Mesodermal cell (in vitro differentiated cells): ENCODE results near the gene KRTAP10-4.

ENCODE experiments used
- H3K27ac ChIP-seq: 2 replicates; pipeline ENCODE4 v1.7.0; 2013; ENCODE audit warnings: mild to moderate bottlenecking, low read depth, low read length, moderate library complexity; ENCODE audit not compliant: severe bottlenecking
- H3K36me3 ChIP-seq: 2 replicates; pipeline ENCODE4 v1.7.1; 2013; ENCODE audit warnings: mild to moderate bottlenecking, low read length, moderate library complexity; ENCODE audit not compliant: control insufficient read depth, insufficient read depth
- H3K4me1 ChIP-seq: one replicate; pipeline ENCODE4 v1.7.1; 2013; ENCODE audit warnings: mild to moderate bottlenecking, low read length; ENCODE audit not compliant: insufficient read depth, control insufficient read depth, poor library complexity, severe bottlenecking
- H3K4me3 ChIP-seq: 2 replicates; pipeline ENCODE4 v1.7.0; 2013; ENCODE audit warnings: low read length, control low read depth, mild to moderate bottlenecking; ENCODE audit not compliant: insufficient read depth, poor library complexity, severe bottlenecking; ENCODE audit errors: extremely low read depth
- H3K9me3 ChIP-seq: 2 replicates; pipeline ENCODE4 v1.7.1; 2013; ENCODE audit warnings: mild to moderate bottlenecking, low read length, moderate library complexity; ENCODE audit not compliant: control insufficient read depth
- WGBS, 2 experiments: methylation state at CpG; one replicate each; pipeline ENCODE4 v1.1.5; 2013; ENCODE audit warnings: missing lambda C conversion rate in 2 of 2; ENCODE audit not compliant: insufficient coverage in 2 of 2; 5-methylcytosine and 5-hydroxymethylcytosine counted together

KRTAP10-4 gene

GRCh38 chr21:44614161-44614631 is 40.7 kb downstream of the KRTAP10-4 start:
- no peak overlapping the region for H3K4me3 ChIP-seq
- H3K9me3 ChIP-seq: peaks cover 20% of the 10 kb centered on the region
- H3K4me1 ChIP-seq: no peaks in the 10 kb centered on the region
- H3K27ac ChIP-seq: no peak overlapping the region
- no peaks in the 10 kb centered on the region for H3K36me3 ChIP-seq
- WGBS, 2 experiments: 91 to 92% methylated on average over 9 to 14 of the region's 20 CpGs

- H3K36me3 ChIP-seq: no peaks in the 10 kb centered on the region
- no peak overlapping the region for H3K4me3 ChIP-seq
- peaks cover 25% of the 10 kb centered on the region for H3K9me3 ChIP-seq
- 94 to 95% methylated on average over 24 to 28 of the region's 28 CpGs for WGBS, 2 experiments
- H3K4me1 ChIP-seq: no peaks in the 10 kb centered on the region
- H3K27ac ChIP-seq: no peak overlapping the region
Observed at GRCh38 chr21:44614961-44615391, 41.4 kb downstream of the KRTAP10-4 start.

GRCh38 chr21:44615466-44615865 is 41.9 kb downstream of the KRTAP10-4 start:
- Histone ChIP-seq H3K9me3 (peaks cover 24% of the 10 kb centered on the region), H3K27ac (no peak overlapping the region), H3K36me3 (no peaks in the 10 kb centered on the region), H3K4me3 (no peak overlapping the region), H3K4me1 (no peaks in the 10 kb centered on the region)
- 93 to 94% methylated on average over 2 to 3 of the region's 8 CpGs for WGBS, 2 experiments

- Histone ChIP-seq H3K36me3 (no peaks in the 10 kb centered on the region), H3K9me3 (peaks cover 23% of the 10 kb centered on the region), H3K4me3 (no peak overlapping the region), H3K27ac (no peak overlapping the region), H3K4me1 (no peaks in the 10 kb centered on the region)
- WGBS, 2 experiments: 81 to 92% methylated on average over 14 to 16 of the region's 17 CpGs
Observed at GRCh38 chr21:44615911-44616590, 42.5 kb downstream of the KRTAP10-4 start.

- Histone ChIP-seq H3K4me1 (no peaks in the 10 kb centered on the region), H3K36me3 (no peaks in the 10 kb centered on the region), H3K27ac (no peak overlapping the region), H3K4me3 (no peak overlapping the region), H3K9me3 (peaks cover 18% of the 10 kb centered on the region)
- 85 to 89% methylated on average over 14 to 16 of the region's 16 CpGs for WGBS, 2 experiments
Observed at GRCh38 chr21:44616591-44616926, 43.0 kb downstream of the KRTAP10-4 start.

- no peaks in the 10 kb centered on the region for H3K36me3 ChIP-seq
- WGBS, 2 experiments: 64 to 77% methylated on average over 6 to 7 of the region's 8 CpGs
- peaks cover 16% of the 10 kb centered on the region for H3K9me3 ChIP-seq
- H3K27ac ChIP-seq: no peak overlapping the region
- no peaks in the 10 kb centered on the region for H3K4me1 ChIP-seq
- no peak overlapping the region for H3K4me3 ChIP-seq
Observed at GRCh38 chr21:44617071-44617501, 43.6 kb downstream of the KRTAP10-4 start.

- WGBS, 2 experiments: 80% methylated on average over 1 of the region's 4 CpGs; no CpG with 5 or more reads in 1 of the 2 experiments
Observed at GRCh38 chr21:44618504-44618903, 45.0 kb downstream of the KRTAP10-4 start.

GRCh38 chr21:44618909-44619308 is 45.4 kb downstream of the KRTAP10-4 start:
- H3K4me3 ChIP-seq: no peak overlapping the region
- no peak overlapping the region for H3K27ac ChIP-seq
- no peaks in the 10 kb centered on the region for H3K4me1 ChIP-seq
- peaks cover 31% of the 10 kb centered on the region for H3K9me3 ChIP-seq
- no peaks in the 10 kb centered on the region for H3K36me3 ChIP-seq
- 93 to 100% methylated on average over 1 to 2 of the region's 3 CpGs for WGBS, 2 experiments

More at GRCh38 chr21:44618504-44618903, 45.0 kb downstream of the KRTAP10-4 start:
- Histone ChIP-seq H3K27ac (no peak overlapping the region), H3K9me3 (peaks cover 28% of the 10 kb centered on the region), H3K4me3 (no peak overlapping the region), H3K36me3 (no peaks in the 10 kb centered on the region), H3K4me1 (no peaks in the 10 kb centered on the region)

- H3K9me3 ChIP-seq: peaks cover 41% of the 10 kb centered on the region
- no peak overlapping the region for H3K4me3 ChIP-seq
- no peaks in the 10 kb centered on the region for H3K36me3 ChIP-seq
- no peaks in the 10 kb centered on the region for H3K4me1 ChIP-seq
- H3K27ac ChIP-seq: no peak overlapping the region
- 82 to 94% methylated on average over 6 of the region's 6 CpGs for WGBS, 2 experiments
Observed at GRCh38 chr21:44619886-44620285, 46.4 kb downstream of the KRTAP10-4 start.

- H3K4me1 ChIP-seq: no peaks in the 10 kb centered on the region
- no peak overlapping the region for H3K4me3 ChIP-seq
- peaks cover 51% of the 10 kb centered on the region for H3K9me3 ChIP-seq
- no peak overlapping the region for H3K27ac ChIP-seq
- no peaks in the 10 kb centered on the region for H3K36me3 ChIP-seq
Observed at GRCh38 chr21:44623575-44623974, 50.0 kb downstream of the KRTAP10-4 start.
